GM18909 (cell line): ENCODE results near the gene KCND2.

Experiments
- ATAC-seq: cut with Tn5 transposase; IDR thresholded peaks from one replicate; pipeline ENCODE4 v1.9.1; 2021; ENCODE audit warnings: mild to moderate bottlenecking; ENCODE audit not compliant: unreplicated experiment, poor library complexity

Gene KCND2

DNA sequence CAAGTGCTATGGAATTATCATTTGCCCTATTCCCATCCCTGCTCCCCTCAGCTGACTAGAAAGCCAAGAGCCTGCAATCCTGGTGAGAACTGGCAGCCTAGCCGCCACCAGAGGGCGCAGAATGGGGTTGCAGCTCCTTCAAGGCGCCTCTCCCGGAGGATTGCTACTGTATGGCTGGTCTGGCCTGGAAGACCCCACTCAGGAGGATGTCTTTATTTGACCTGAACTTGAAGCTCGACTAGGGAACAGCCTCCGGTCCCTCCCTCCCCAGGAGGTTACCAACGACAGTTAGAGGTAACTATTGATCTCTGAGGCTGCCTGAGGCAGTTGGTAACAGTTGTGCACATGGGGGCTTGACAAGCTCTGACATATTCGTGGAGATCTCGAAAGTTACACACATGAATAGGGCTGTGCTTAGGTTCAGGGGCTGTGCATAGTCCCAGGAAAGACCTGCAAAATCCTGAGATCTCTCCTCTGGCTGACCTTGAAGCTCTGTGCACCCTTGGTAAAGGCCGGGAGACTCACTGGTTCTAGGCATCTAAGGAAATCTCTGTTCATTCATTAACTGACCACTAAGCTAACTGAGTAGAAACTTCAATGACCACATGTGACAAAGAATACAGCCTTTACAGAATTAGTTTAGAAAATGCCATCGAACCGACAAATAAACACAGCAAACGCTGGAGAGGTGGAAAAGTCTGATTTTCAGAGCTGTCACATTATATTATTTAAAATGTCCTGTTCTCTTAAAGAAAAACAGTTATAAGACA, 519.3 kb downstream of the KCND2 start:
- ATAC-seq: peak; percentile 92

DNA sequence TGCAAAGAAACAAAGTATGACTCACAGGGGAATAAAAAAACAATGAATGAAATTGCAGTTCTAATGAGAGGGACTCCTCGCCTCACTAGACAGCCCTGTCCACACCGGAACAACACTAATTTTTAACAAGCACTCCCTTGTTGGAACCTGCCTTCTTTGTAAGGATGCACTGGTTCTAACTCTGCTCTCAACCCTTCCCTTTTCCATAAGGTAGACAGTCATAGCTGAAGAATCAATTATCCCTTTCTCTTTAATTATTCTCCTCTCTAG, 519.8 kb downstream of the KCND2 start:
- ATAC-seq: no peak

DNA sequence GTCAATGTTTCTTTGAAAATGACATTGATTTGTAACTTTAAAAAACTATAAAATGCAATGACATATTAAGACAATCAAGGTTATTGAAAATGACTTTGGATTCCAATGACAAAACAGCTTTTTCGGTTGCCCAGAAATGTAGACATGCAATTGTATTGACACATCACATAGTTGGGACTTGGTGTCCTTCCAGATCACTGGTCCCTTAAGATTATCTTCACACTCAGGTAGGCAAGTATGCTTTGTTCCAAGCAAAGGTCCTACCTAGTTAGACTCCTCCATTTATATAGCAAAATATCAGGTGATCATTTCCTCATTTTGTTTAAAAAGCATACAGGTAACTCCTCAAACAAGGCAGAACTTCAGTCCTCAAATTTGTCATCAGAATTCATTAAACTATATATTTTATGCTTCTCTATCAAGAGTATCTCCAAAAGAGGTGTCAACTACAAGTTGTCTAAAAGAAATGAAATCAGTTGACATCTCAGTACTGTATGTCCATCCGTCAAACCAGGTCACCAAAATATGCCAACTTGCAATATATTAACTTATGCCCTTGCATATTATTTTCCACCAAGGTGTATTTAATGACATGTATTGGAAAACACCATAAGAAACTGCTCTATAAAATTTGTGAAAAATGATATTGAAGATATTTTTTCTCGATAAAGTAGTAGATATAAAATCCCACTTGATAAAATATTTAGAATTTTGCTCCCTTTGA, 520.4 kb downstream of the KCND2 start:
- no peak for ATAC-seq

DNA sequence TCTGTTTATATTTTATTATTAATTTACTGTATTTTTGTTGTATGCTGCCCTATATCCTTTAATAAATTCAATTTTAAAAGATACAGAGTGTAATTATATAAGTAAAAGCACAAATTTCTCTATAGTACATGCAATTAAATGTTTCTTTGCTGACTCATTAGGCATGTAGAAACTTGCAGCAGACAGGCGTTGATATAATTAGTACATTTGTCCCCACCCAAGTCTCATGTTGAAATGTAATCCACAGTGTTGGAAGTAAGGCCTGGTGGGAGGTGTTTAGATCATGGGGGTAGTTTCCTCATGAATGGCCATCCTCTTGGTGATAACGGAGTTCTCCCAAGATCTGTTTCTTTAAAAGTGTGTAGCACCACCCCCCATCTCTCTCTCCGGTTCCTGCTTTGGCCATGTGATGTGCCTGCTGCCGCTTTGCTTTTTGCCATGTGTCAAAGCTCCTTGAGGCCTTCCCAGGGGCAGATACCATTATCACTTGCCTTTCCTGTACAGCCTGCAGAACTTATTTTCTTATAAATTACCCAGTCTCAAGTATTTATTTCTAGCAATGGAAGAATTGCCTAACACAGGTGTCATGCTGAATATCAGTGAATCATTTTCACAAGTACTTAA, 521.2 kb downstream of the KCND2 start:
- no peak for ATAC-seq

DNA sequence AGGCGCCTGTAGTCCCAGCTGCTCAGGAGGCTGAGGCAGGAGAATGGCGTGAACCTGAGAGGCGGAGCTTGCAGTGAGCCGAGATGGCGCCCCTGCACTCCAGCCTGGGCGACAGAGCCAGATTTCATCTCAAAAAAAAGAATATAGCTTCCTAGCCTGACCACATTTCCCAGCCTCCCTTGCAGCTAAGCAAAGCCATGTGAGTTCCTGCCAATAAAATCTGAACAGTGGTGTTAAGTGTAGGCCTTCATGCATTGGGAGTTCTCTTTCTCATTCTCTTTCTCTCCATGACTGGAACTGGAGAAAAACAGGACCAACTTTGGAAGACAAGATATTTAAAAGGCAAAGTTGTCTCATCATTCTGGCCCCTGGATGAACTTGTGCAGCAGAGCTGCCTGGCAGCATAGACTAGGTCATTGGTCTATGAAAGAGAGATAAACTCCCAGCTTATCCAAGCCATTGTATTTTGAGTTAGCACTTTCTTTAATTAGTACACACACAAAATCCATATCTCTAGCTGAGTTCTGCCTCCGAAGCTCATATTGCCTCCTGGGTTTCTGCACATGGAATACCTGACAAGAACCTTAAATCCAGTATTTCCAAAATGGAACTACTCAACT, 524.2 kb downstream of the KCND2 start:
- no peak for ATAC-seq

DNA sequence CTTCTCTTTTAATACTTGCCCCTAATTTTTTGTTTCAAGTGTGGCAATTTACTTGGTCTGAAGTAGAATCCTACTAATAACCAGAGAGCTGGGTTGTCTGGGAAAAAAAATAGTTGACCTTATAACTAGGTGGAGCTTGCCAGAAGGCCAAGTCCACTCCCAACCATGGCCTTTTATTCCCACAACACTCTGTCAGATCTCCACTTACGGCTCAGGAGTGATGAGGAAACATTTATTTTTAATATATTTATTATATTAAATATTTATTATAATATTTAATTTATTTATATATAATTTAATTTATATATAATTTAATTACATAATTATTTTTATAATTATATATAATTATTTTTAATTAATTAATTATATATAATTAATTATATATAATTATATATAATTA, 526.2 kb downstream of the KCND2 start:
- no peak for ATAC-seq
